ENCODE results near the gene TEAD1. TPM values are rescaled to one million over a fixed set of nuclear protein-coding genes. Genes with fewer than 3 reads are reported as not detected.

TEAD1 gene
- total and polyA plus RNA-seq, 2 experiments from 2014 or later: 24.5 to 103 TPM

DNA sequence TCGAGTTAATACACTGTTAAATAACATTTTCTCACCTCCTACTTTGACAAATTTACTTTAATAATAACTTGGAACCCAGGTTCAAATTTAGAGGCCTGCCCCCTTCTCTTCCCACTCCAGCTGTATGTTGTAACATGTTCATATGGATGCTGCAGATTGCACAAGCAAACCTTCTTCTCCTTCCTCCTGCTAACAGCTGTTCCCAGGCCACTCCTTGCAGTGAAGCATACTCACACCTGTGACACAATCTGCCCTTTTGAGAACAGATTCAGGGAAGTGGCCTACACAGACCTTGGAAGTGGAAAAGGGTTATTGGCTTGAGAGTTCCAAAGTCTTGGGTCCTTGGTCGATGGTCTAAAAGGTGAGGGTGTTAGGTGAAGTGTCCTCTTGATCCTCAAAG lies 131.9 kb downstream of the TEAD1 start (continued):
- TF ChIP-seq, protein P1, sequence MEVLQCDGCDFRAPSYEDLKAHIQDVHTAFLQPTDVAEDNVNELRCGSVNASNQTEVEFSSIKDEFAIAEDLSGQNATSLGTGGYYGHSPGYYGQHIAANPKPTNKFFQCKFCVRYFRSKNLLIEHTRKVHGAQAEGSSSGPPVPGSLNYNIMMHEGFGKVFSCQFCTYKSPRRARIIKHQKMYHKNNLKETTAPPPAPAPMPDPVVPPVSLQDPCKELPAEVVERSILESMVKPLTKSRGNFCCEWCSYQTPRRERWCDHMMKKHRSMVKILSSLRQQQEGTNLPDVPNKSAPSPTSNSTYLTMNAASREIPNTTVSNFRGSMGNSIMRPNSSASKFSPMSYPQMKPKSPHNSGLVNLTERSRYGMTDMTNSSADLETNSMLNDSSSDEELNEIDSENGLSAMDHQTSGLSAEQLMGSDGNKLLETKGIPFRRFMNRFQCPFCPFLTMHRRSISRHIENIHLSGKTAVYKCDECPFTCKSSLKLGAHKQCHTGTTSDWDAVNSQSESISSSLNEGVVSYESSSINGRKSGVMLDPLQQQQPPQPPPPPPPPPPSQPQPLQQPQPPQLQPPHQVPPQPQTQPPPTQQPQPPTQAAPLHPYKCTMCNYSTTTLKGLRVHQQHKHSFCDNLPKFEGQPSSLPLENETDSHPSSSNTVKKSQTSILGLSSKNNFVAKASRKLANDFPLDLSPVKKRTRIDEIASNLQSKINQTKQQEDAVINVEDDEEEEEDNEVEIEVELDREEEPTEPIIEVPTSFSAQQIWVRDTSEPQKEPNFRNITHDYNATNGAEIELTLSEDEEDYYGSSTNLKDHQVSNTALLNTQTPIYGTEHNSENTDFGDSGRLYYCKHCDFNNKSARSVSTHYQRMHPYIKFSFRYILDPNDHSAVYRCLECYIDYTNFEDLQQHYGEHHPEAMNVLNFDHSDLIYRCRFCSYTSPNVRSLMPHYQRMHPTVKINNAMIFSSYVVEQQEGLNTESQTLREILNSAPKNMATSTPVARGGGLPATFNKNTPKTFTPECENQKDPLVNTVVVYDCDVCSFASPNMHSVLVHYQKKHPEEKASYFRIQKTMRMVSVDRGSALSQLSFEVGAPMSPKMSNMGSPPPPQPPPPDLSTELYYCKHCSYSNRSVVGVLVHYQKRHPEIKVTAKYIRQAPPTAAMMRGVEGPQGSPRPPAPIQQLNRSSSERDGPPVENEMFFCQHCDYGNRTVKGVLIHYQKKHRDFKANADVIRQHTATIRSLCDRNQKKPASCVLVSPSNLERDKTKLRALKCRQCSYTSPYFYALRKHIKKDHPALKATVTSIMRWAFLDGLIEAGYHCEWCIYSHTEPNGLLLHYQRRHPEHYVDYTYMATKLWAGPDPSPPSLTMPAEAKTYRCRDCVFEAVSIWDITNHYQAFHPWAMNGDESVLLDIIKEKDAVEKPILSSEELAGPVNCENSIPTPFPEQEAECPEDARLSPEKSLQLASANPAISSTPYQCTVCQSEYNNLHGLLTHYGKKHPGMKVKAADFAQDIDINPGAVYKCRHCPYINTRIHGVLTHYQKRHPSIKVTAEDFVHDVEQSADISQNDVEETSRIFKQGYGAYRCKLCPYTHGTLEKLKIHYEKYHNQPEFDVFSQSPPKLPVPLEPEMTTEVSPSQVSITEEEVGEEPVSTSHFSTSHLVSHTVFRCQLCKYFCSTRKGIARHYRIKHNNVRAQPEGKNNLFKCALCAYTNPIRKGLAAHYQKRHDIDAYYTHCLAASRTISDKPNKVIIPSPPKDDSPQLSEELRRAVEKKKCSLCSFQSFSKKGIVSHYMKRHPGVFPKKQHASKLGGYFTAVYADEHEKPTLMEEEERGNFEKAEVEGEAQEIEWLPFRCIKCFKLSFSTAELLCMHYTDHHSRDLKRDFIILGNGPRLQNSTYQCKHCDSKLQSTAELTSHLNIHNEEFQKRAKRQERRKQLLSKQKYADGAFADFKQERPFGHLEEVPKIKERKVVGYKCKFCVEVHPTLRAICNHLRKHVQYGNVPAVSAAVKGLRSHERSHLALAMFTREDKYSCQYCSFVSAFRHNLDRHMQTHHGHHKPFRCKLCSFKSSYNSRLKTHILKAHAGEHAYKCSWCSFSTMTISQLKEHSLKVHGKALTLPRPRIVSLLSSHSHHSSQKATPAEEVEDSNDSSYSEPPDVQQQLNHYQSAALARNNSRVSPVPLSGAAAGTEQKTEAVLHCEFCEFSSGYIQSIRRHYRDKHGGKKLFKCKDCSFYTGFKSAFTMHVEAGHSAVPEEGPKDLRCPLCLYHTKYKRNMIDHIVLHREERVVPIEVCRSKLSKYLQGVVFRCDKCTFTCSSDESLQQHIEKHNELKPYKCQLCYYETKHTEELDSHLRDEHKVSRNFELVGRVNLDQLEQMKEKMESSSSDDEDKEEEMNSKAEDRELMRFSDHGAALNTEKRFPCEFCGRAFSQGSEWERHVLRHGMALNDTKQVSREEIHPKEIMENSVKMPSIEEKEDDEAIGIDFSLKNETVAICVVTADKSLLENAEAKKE (CRISPR knock-in tag; IDR thresholded peaks at IDR 0.05): no peak
- TF ChIP-seq JUNB (IDR thresholded peaks at IDR 0.05; ENCODE audit: unreplicated experiment): no peak
- TF ChIP-seq ZNF114 (CRISPR knock-in tag; IDR thresholded peaks at IDR 0.05): no peak

- no peaks in the 10 kb centered on the region for H3F3A ChIP-seq (replicated peaks; ENCODE audit: low read depth)
- ATAC-seq: peak; percentile 27
- peaks cover 71% of the 10 kb centered on the region for H3K4me1 Mint-ChIP-seq
- no peak overlapping the region for H3K27ac ChIP-seq (ENCODE audit: low read depth)
- H3K36me3 Mint-ChIP-seq (ENCODE audit: low read depth): no peaks in the 10 kb centered on the region
- TF ChIP-seq EZH2 (IDR thresholded peaks at IDR 0.05; ENCODE audit: low read depth, unreplicated experiment) (no peak), ETS1 (IDR thresholded peaks at IDR 0.05) (no peak), POLR2AphosphoS5 (IDR thresholded peaks at IDR 0.05; ENCODE audit: low read depth) (no peak), EZH2phosphoT487 (IDR thresholded peaks at IDR 0.05; ENCODE audit: unreplicated experiment) (no peak), ZNF331 (CRISPR knock-in tag; IDR thresholded peaks at IDR 0.05; ENCODE audit: low read depth) (no peak), STAT1 (IDR thresholded peaks at IDR 0.05; ENCODE audit: unreplicated experiment) (no peak), ZNF114 (CRISPR knock-in tag; IDR thresholded peaks at IDR 0.05) (no peak), NANOG (IDR thresholded peaks at IDR 0.05; ENCODE audit: borderline replicate concordance) (no peak)
- TF ChIP-seq, protein P2, sequence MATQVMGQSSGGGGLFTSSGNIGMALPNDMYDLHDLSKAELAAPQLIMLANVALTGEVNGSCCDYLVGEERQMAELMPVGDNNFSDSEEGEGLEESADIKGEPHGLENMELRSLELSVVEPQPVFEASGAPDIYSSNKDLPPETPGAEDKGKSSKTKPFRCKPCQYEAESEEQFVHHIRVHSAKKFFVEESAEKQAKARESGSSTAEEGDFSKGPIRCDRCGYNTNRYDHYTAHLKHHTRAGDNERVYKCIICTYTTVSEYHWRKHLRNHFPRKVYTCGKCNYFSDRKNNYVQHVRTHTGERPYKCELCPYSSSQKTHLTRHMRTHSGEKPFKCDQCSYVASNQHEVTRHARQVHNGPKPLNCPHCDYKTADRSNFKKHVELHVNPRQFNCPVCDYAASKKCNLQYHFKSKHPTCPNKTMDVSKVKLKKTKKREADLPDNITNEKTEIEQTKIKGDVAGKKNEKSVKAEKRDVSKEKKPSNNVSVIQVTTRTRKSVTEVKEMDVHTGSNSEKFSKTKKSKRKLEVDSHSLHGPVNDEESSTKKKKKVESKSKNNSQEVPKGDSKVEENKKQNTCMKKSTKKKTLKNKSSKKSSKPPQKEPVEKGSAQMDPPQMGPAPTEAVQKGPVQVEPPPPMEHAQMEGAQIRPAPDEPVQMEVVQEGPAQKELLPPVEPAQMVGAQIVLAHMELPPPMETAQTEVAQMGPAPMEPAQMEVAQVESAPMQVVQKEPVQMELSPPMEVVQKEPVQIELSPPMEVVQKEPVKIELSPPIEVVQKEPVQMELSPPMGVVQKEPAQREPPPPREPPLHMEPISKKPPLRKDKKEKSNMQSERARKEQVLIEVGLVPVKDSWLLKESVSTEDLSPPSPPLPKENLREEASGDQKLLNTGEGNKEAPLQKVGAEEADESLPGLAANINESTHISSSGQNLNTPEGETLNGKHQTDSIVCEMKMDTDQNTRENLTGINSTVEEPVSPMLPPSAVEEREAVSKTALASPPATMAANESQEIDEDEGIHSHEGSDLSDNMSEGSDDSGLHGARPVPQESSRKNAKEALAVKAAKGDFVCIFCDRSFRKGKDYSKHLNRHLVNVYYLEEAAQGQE (IDR thresholded peaks at IDR 0.05; ENCODE audit: unreplicated experiment): no peak
- peak overlapping the region; percentile 50; the same call in 1 of the 2 replicates for H3K4me2 ChIP-seq
- H4K20me1 ChIP-seq (replicated peaks; ENCODE audit: insufficient read depth): peaks cover 7% of the 10 kb centered on the region; the same call in 1 of the 2 replicates
- H3K79me2 ChIP-seq (replicated peaks; ENCODE audit: insufficient read depth): peaks cover 98% of the 10 kb centered on the region
- no peaks in the 10 kb centered on the region for H3K9me3 Mint-ChIP-seq
- no peak overlapping the region for H3K27ac Mint-ChIP-seq
- H3K27me3 ChIP-seq (ENCODE audit: insufficient read depth): no peaks in the 10 kb centered on the region
- H3K36me3 ChIP-seq (ENCODE audit: insufficient read depth): no peaks in the 10 kb centered on the region
- DNase-seq (ENCODE audit: low spot score): no peak
- H3K9me2 ChIP-seq (ENCODE audit: insufficient read depth): peaks cover 8% of the 10 kb centered on the region; the same call in 1 of the 2 replicates
- H3K4me3 Mint-ChIP-seq: no peak overlapping the region
- H2AFZ ChIP-seq: no peak overlapping the region
- no peak overlapping the region for H3K4me3 ChIP-seq
- peaks cover 37% of the 10 kb centered on the region for H3K4me1 ChIP-seq (ENCODE audit: insufficient read depth)
- H3K27me3 Mint-ChIP-seq (ENCODE audit: insufficient read depth, low read depth, poor library complexity): peaks cover 6% of the 10 kb centered on the region
Observed at GRCh38 chr11:12807621-12808020, 133.4 kb downstream of the TEAD1 start.
